HepG2 (cell line): ENCODE measurements around the gene PRUNE1. TPM values are rescaled to one million over a fixed set of nuclear protein-coding genes. Genes with fewer than 3 reads are reported as not detected.

Experiments used
- ATF7-NPFF ChIP-seq: sonication (generic); formaldehyde crosslinking; IDR thresholded peaks from 2 replicates; pipeline ENCODE4 v1.8.1; 2023; ENCODE audit warnings: mild to moderate bottlenecking, low read depth, missing genetic modification reagents, moderate library complexity
- ATM ChIP-seq: fragments of 450-650 bp; IDR thresholded peaks from 2 replicates; pipeline ENCODE4 v1.7.1; 2017; ENCODE audit warnings: mild to moderate bottlenecking, borderline replicate concordance
- E2F1 ChIP-seq: sonication (generic); formaldehyde crosslinking; IDR thresholded peaks from 2 replicates; pipeline ENCODE4 v1.5.0; 2020; ENCODE audit warnings: missing genetic modification reagents
- EED ChIP-seq: sonication (generic); formaldehyde crosslinking; IDR thresholded peaks from 2 replicates; pipeline ENCODE4 v1.5.0; 2020; ENCODE audit warnings: mild to moderate bottlenecking, missing genetic modification reagents
- GATA4 ChIP-seq: sonication (generic); IDR thresholded peaks from 2 replicates; pipeline ENCODE4 v1.6.1; 2016; ENCODE audit warnings: antibody characterized with exemption, low read depth, borderline replicate concordance
- HNF4G ChIP-seq, 2 experiments: sonication (generic) in 1 of 2; formaldehyde crosslinking in 1 of 2; IDR thresholded peaks; 2 replicates each; pipeline versions ENCODE4 v1.4.0 to v1.6.1; 2011 to 2020; ENCODE audit warnings: borderline replicate concordance in 2 of 2, low read depth in 2 of 2, mild to moderate bottlenecking in 2 of 2, low read length in 1 of 2, missing genetic modification reagents in 1 of 2, moderate library complexity in 1 of 2
- HNRNPLL ChIP-seq: fragments of 200-400 bp; formaldehyde crosslinking; IDR thresholded peaks from 2 replicates; pipeline ENCODE4 v1.6.1; 2017; ENCODE audit warnings: mild to moderate bottlenecking, low read depth, low read length; ENCODE audit not compliant: poor library complexity, severe bottlenecking
- JUN ChIP-seq: sonication (generic); formaldehyde crosslinking; IDR thresholded peaks from 2 replicates; pipeline ENCODE4 v1.4.0; 2020; ENCODE audit warnings: mild to moderate bottlenecking, missing genetic modification reagents
- KDM4B ChIP-seq: sonication (generic); formaldehyde crosslinking; IDR thresholded peaks from 2 replicates; pipeline ENCODE4 v1.4.0; 2020; ENCODE audit warnings: missing genetic modification reagents
- ONECUT2 ChIP-seq: sonication (generic); formaldehyde crosslinking; IDR thresholded peaks from 2 replicates; pipeline ENCODE4 v1.4.0; 2020; ENCODE audit warnings: missing genetic modification reagents
- PRMT3 ChIP-seq: sonication (generic); formaldehyde crosslinking; IDR thresholded peaks from 2 replicates; pipeline ENCODE4 v1.8.1; 2022; ENCODE audit warnings: low read depth, mild to moderate bottlenecking, moderate library complexity, missing genetic modification reagents, borderline replicate concordance
- RXRA ChIP-seq: sonication (generic); formaldehyde crosslinking; IDR thresholded peaks from 2 replicates; pipeline ENCODE4 v1.5.1; 2020; ENCODE audit warnings: missing genetic modification reagents
- STAT6 ChIP-seq: sonication (generic); formaldehyde crosslinking; IDR thresholded peaks from 2 replicates; pipeline ENCODE4 v1.4.0; 2020; ENCODE audit warnings: missing genetic modification reagents, mild to moderate bottlenecking, borderline replicate concordance
- ZKSCAN1 ChIP-seq: fragments of 150-350 bp; IDR thresholded peaks from 2 replicates; pipeline ENCODE4 v1.6.1; 2014; ENCODE audit warnings: low read length
- ZNF143 ChIP-seq: sonication (generic); formaldehyde crosslinking; IDR thresholded peaks from 2 replicates; pipeline ENCODE4 v1.4.0; 2020; ENCODE audit warnings: missing genetic modification reagents
- ZNF234 ChIP-seq: sonication (generic); formaldehyde crosslinking; conservative IDR thresholded peaks from 2 replicates; pipeline ENCODE4 v1.5.1; 2020; ENCODE audit warnings: mild to moderate bottlenecking, missing genetic modification reagents
- ZNF317 ChIP-seq: sonication (generic); formaldehyde crosslinking; IDR thresholded peaks from 2 replicates; pipeline ENCODE4 v1.5.0; 2020; ENCODE audit warnings: mild to moderate bottlenecking, missing genetic modification reagents
- ZNF367 ChIP-seq: sonication (generic); formaldehyde crosslinking; IDR thresholded peaks from 2 replicates; pipeline ENCODE4 v1.4.0; 2020; ENCODE audit warnings: missing genetic modification reagents, borderline replicate concordance
- ZNF562 ChIP-seq: sonication (generic); formaldehyde crosslinking; IDR thresholded peaks from 2 replicates; pipeline ENCODE4 v1.8.0; 2022; ENCODE audit warnings: missing genetic modification reagents, borderline replicate concordance
- ZNF563 ChIP-seq: sonication (generic); formaldehyde crosslinking; IDR thresholded peaks from 2 replicates; pipeline ENCODE4 v1.8.0; 2022; ENCODE audit warnings: mild to moderate bottlenecking, moderate library complexity, missing genetic modification reagents
- ZNF672 ChIP-seq: sonication (generic); formaldehyde crosslinking; IDR thresholded peaks from 2 replicates; pipeline ENCODE4 v1.8.1; 2022; ENCODE audit warnings: missing genetic modification reagents
- ZNF678 ChIP-seq: sonication (generic); formaldehyde crosslinking; IDR thresholded peaks from 2 replicates; pipeline ENCODE4 v1.4.0; 2020; ENCODE audit warnings: mild to moderate bottlenecking, missing genetic modification reagents
- ZNF720 ChIP-seq: sonication (generic); formaldehyde crosslinking; IDR thresholded peaks from 2 replicates; pipeline ENCODE4 v1.4.0; 2020; ENCODE audit warnings: missing genetic modification reagents
- ZNF780A ChIP-seq: sonication (generic); formaldehyde crosslinking; IDR thresholded peaks from 2 replicates; pipeline ENCODE4 v1.8.0; 2022; ENCODE audit warnings: mild to moderate bottlenecking, missing genetic modification reagents, moderate library complexity
- ZSCAN29 ChIP-seq: sonication (generic); formaldehyde crosslinking; conservative IDR thresholded peaks from 2 replicates; pipeline ENCODE4 v1.4.0; 2020; ENCODE audit warnings: mild to moderate bottlenecking, missing genetic modification reagents
- ZSCAN9 ChIP-seq: IDR thresholded peaks from 2 replicates; pipeline ENCODE4 v1.6.1; 2016; ENCODE audit warnings: borderline replicate concordance
- polyA plus RNA-seq, 8 experiments: library from polyadenylated mRNA; depleted of rRNA in 3 of 8; stranded (reverse) in 7 of 8; unstranded in 1 of 8; fragments of >200 nt; fragmentation: Illumina TruSeq in 4 of 8; extraction: Trizol in 4 of 8; gene quantifications; 2 replicates each; pipeline versions ENCODE4 v1.2.1 to v1.2.3, GENCODE V29; 2011 to 2016; ENCODE audit warnings: low read depth in 4 of 8, missing spikeins in 1 of 8, mixed read lengths in 1 of 8; ENCODE audit not compliant: insufficient read depth in 1 of 8
- total RNA-seq, 5 experiments: library from RNA; depleted of rRNA; stranded (reverse); fragments of >200 nt; fragmentation: Illumina TruSeq; extraction: Trizol; gene quantifications; 2 replicates each; pipeline ENCODE4 v1.2.3, GENCODE V29; 2016; ENCODE audit warnings: low read depth in 1 of 5

Gene PRUNE1
- total and polyA plus RNA-seq, 2 of the 13 experiments (the other 11 are each of a cell fraction or from before 2014, with no cell fraction given) = 19.0 to 31.9 TPM

GRCh38 chr1:151059109-151060006 lies 51.1 kb downstream of the PRUNE1 start, which contains the start of gene CDC42SE1 (continued):
- TF ChIP-seq E2F1 = peak; percentile 33; the same call in 1 of the 2 replicates
- TF ChIP-seq HNRNPLL = peak; percentile 71
- TF ChIP-seq ZNF143 (CRISPR knock-in tag) = no peak; the same call in 1 of the 2 replicates
- TF ChIP-seq ATF7-NPFF = 0 out of 2 replicates have a peak, but pooled peaks have one; percentile 54
- TF ChIP-seq ZNF367 (CRISPR knock-in tag) = no peak
- TF ChIP-seq STAT6 (CRISPR knock-in tag) = no peak
- no peak for TF ChIP-seq ZKSCAN1
- no peak for TF ChIP-seq GATA4
- TF ChIP-seq RXRA (CRISPR knock-in tag) = peak; percentile 83
- no peak for TF ChIP-seq ZNF678 (CRISPR knock-in tag)
- peak; percentile 70; the same call in 1 of the 2 replicates for TF ChIP-seq ZNF563 (CRISPR knock-in tag)
- no peak for TF ChIP-seq EED (CRISPR knock-in tag)
- TF ChIP-seq HNF4G (IDR thresholded peaks at IDR 0.05; ENCODE audit: borderline replicate concordance, low read depth, low read length) = no peak
- peak; percentile 61; the same call in 1 of the 2 replicates for TF ChIP-seq HNF4G (CRISPR knock-in tag; IDR thresholded peaks at IDR 0.05; ENCODE audit: borderline replicate concordance, low read depth)
- TF ChIP-seq ZNF234 (CRISPR knock-in tag) = no peak
- 0 out of 2 replicates have a peak, but pooled peaks have one; percentile 21 for TF ChIP-seq JUN
- TF ChIP-seq ZNF672 (CRISPR knock-in tag) = no peak
- TF ChIP-seq ATM = no peak
- TF ChIP-seq ZNF317 (CRISPR knock-in tag) = peak; percentile 62
- TF ChIP-seq ZSCAN9 (CRISPR knock-in tag) = peak; percentile 84; the same call in 1 of the 2 replicates
- TF ChIP-seq ONECUT2 (CRISPR knock-in tag) = no peak
- no peak for TF ChIP-seq ZNF562 (CRISPR knock-in tag)
- no peak for TF ChIP-seq PRMT3 (CRISPR knock-in tag)
- no peak for TF ChIP-seq ZNF720
- peak; percentile 93 for TF ChIP-seq KDM4B (CRISPR knock-in tag)
- 0 out of 2 replicates have a peak, but pooled peaks have one; percentile 21 for TF ChIP-seq ZSCAN29
- no peak for TF ChIP-seq ZNF780A (CRISPR knock-in tag)
